Kasumi-1 (cell line): ENCODE measurements around the gene TTLL11.

Source experiments
- DNase-seq, 2 experiments: peaks; one replicate each; lab custom pipeline; 2025; lab: John Stamatoyannopoulos, UW

Gene TTLL11

GRCh38 chr9:121974421-121974820, 118.7 kb downstream of the TTLL11 start:
- DNase-seq: no peak

DNA sequence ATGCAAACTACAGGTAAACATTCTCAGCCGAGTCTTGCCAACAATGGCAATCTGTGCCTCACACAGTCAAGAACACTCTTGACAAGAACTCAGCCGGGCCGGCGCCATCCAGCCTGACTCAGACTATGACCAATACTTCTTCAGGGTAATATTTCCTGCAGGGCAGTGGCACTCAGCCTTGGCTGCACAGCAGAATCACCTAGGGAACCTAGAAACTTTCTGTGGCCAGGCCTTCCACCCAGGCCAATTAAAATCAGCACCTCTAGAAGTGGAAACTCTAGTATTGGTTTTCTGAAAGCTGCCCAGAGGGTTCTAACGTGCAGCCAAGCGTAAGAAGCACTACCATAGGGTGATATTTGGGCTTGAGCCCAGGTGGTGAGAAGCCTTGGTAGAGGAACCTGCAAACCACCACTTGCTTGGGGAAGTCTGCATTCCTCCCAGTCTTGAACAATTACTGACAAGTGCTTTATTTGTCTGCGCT, 120.6 kb downstream of the TTLL11 start:
- no peak for DNase-seq

DNA sequence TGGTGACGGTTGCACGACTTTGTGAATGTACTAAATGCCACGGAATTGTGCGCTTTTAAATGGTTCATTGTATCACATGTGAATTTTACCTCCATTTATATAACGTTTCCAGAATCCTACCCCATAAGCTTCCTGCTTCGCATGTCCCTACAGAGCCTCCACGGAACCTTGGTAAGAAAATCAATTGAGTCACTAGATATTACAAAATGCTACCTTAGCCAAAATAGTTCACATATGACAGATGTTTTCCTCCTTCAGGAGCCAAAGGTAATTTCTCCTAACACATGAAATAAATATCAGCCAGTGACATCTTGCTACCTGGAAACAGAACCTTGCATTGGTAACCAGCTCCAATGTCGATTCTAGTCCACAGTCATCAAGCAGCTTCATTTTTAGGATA, 125.1 kb downstream of the TTLL11 start:
- DNase-seq: no peak

GRCh38 chr9:121966706-121967105, 126.4 kb downstream of the TTLL11 start:
- no peak for DNase-seq

- DNase-seq: no peak
Measured at GRCh38 chr9:121963528-121963995, 129.5 kb downstream of the TTLL11 start.

DNA sequence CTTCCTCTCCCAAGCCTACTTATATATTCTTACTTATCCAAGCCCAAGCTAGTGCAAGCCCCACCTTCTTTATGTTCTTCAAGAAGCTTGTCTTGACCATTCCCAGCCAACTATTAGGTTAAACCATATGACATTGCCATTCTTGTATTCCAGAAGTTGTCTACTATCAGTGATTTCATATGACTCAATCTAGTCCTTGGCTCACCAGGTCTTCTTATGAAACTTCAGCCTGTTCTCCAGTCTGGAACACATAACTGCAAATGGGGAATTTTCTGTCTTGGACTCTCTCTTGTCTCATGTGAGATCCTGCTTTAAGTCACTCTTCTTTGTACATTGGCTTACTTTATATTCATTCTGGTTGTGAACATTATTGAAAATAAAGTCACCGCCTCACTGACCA, 130.7 kb downstream of the TTLL11 start:
- DNase-seq: no peak

DNA sequence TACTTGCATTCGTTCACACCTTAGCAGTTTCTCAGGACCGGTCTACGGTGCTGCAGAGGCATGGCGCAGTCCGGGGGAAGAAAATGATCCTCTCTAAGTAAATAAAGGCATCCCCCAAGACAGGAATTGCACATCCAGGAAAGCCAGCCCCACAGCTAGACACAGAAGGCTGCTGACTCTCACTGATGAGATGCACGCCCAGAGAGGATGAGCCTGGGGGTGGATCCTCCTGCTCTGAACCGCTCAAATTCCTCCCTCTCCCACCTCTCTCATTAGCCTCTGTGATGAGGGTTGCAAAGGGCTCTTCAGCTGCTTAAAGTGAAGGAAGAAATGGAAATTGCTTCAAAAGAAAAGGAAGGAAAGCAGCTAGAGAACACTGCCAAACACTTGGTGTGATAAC, 132.4 kb downstream of the TTLL11 start:
- DNase-seq: no peak

DNA sequence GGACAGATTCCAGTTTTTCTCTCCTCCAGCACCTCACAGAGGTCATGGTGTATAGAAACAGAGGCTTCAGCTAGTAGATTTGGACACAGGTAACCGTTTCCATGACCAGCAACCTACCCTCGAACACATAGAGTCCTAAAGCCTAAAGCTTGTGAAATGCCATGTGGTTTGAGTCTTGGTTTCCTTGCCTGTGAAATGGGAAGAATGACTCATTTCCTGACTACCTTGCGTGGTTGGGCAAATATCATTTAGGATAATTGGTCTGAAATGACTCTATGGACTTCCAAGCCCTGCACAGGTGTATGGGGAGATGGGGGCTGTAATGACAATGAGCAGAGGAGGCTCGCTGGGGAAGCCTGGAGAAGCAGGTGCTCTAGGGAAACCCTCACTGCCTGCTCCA, 134.6 kb downstream of the TTLL11 start:
- DNase-seq: no peak

GRCh38 chr9:121956808-121957207, 136.3 kb downstream of the TTLL11 start:
- no peak for DNase-seq

DNA sequence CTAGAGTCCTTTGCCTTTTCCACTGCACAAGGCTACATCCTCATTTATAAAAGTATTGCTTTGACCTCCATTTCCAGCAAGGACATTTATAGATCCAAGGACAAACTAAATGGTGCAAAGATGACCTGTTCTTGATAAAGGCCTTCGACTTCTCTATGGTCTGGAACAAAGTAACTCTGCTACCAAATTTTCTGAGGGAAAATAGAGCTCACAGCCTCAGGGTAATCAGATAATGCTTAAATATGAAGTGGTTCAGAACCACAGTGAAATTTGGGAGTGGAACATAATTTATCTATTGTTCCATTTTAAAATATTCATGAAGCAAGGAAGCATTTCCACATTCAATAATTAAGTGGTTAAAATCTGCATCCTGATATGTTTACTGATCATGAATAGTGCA, 137.5 kb downstream of the TTLL11 start:
- DNase-seq: no peak

- DNase-seq: no peak
Measured at GRCh38 chr9:121954477-121955140, 138.5 kb downstream of the TTLL11 start.

GRCh38 chr9:121952611-121953010, 140.5 kb downstream of the TTLL11 start:
- no peak for DNase-seq

DNA sequence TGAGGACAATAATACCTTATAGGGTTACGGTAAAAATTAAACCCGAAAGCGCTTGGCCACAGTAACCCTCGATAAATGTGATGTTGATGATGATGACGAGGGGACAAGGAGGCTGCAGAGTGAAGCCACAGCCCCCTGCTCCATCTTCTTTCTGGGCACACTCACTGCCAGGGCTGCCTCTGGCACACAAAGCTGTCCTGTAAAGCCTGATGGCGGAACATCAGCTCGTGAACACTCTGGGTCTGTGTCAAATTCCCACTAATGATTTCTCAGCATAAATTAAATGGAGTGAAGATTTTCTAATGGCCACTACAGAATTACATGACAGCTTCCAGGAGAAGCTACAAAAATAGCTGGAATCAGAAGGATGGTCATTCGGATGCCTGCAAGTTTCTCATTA, 142.2 kb downstream of the TTLL11 start:
- DNase-seq: no peak

DNA sequence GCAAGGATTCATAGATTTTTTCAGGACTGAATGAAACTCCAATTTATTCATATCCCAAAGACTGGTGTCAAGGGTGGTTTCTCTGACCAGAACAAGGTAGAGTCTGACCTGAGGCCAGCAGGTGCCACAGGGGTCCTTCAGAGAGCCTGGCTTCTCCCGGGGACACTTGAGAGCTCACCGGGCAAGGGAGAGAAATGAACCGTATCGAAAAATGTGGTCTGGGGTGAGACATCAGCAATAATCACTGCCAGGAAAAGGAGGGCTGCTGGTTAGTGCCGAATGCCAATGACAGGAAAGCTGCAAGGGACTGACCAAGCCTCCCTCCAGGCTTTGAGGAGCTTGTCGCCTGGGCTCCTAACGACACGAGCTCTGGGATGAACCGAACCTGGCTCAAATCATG, 142.7 kb downstream of the TTLL11 start:
- no peak for DNase-seq

DNA sequence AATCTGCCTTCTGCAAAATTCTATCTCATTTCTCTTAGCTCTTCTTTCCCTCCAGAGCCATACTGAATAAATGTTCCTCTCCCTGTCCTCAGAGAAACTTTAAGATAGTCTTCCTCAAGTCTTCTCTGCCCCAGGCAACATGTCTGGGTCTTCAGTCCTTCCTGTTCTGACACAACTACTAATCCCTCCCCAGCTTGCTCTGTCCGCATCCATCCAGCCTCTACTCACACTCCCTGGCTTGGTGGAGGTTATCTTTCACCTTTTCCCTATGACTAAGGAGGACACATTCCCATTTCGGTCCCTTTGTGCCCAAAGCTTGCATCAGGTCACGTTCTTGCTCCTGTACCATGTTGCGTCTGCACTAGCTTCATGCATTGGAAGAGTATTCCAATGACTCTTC, 143.3 kb downstream of the TTLL11 start:
- DNase-seq: no peak

- DNase-seq: no peak
Measured at GRCh38 chr9:121949364-121949763, 143.7 kb downstream of the TTLL11 start.

GRCh38 chr9:121947775-121948174, 145.3 kb downstream of the TTLL11 start:
- no peak for DNase-seq

- DNase-seq: no peak
Measured at GRCh38 chr9:121946465-121946864, 146.6 kb downstream of the TTLL11 start.

DNA sequence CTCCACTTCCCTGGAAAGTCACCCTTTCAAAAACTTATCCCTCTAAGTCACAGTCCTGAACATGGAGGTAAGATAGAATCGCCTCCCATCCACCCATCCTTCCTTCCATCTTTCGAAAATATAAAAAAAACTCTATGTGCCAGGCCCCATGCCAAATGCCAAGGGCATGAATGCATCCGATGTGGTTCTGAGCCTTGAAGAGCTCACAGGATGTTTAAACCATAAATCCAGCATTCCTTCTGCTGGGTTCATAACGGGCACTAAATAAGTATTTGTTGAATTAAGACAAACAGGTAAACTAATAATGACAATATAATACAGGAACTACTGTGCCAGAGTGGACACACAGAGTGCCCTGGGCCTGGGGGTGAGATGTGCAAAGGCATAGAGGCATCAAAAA, 147.3 kb downstream of the TTLL11 start:
- DNase-seq: no peak

DNA sequence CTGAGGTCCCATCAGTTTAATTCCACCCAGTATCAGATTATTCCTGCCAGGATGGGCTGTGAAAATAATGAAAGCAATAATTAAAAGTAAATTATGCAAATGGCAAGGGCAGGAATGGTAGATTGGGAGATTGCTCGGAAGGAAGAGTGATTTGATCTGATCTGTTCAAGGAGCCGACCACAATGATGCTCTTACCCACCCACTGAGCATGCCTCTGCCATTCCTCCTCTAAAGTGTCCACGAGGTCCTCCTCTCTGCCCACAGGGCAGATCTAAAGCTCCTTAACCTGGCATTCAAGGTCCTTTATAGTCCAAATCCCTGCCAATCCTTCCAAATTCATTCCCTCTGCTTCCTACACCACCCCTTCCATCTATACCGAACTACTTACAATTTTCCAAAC, 147.8 kb downstream of the TTLL11 start:
- no peak for DNase-seq

DNA sequence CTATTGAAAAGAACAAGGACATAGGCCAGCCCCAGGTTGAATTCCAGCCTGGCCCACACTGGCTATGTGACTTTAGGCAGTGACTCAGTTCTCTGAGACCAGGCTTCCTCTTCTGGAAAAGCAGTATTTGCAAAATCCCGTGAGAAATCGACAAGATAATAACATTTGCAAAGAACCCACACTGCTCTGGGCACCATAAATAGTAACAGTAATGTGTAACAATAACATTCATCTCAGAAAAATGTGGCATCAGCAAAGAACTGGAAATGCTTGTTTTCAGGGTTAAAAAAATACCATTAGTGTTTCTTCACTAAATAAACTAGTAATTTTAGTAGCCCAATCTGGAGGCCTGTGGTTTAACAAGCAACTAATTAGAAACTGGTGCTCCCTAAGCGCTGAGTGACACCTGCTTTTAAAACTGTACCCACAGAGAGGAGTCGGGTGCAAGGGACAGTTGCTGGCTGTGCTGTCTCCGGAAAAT, 148.4 kb downstream of the TTLL11 start:
- no peak for DNase-seq

DNA sequence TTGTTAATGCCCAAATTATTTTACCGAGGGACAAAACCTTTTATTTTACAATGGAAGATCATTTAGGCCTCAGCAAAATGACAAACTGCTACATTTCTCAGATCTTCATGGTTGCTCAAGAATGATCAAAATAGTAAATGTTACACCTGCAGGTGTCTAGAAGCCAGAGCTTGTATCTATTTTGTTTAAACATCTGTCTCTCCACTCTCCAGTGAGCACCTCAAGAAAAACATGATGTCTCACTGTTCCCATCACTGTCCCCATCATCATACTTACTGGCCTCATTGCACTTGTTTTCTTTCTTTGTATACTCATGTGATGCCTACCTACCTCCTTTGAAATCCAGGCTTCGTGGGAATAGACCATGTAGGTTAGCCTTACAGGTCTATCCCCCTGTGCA, 149.6 kb downstream of the TTLL11 start:
- no peak for DNase-seq

DNA sequence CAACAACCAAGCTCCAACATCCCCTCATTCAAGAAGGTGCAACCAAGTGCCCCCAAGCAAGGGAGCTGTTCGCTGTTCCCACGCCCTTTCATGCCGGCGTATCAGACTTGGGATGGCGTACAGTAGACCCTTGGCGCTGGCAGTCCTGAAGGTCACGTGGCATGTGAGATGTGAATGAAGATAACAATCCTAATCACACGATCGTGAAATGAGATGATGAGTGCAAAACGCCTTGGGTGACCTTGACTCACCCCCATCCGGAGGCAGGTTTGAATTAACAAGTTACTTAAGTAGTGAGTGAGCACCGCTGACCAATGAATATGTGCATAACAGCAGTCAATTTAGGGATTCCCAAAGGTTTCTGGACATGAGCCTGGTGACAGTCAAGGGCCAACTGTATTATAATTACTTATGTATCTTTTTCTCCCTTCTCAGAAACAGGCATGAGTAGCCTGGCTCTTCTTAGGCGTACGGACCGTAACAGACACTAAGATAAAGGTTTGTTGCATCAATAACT, 150.2 kb downstream of the TTLL11 start:
- no peak for DNase-seq

- DNase-seq: no peak
Measured at GRCh38 chr9:121942313-121942712, 150.8 kb downstream of the TTLL11 start.
